Omental fat pad (tissue), 4 donors: ENCODE measurements around the gene ATP6V0A4. TPM values are rescaled to one million over a fixed set of nuclear protein-coding genes. Genes with fewer than 3 reads are reported as not detected.

Experiments
- ATAC-seq: fragments of 150-250 bp; one replicate; pipeline ENCODE4 v1.9.1; 2016; ENCODE audit warnings: mild to moderate bottlenecking, moderate library complexity; ENCODE audit not compliant: low FRiP score
- DNase-seq: peaks from one replicate; pipeline ENCODE4 v3.0.0-alpha.2; 2019; ENCODE audit warnings: low spot score
- total RNA-seq, 4 donors: library from RNA; depleted of rRNA; stranded (reverse); fragments of >200 nt; gene quantifications; one replicate each; pipeline ENCODE4 v1.1.0, GENCODE V29; 2016
- TF ChIP-seq, protein P1 (sequence below), 3 donors: fragments of 450-650 bp; IDR thresholded peaks; one replicate each; pipeline ENCODE4 v1.5.1; 2016 to 2017; ENCODE audit warnings: antibody characterized with exemption in 3 of 3, mild to moderate bottlenecking in 3 of 3, moderate library complexity in 2 of 3

The ATP6V0A4 gene
- total RNA-seq, 4 donors from 2014 or later = not detected

DNA sequence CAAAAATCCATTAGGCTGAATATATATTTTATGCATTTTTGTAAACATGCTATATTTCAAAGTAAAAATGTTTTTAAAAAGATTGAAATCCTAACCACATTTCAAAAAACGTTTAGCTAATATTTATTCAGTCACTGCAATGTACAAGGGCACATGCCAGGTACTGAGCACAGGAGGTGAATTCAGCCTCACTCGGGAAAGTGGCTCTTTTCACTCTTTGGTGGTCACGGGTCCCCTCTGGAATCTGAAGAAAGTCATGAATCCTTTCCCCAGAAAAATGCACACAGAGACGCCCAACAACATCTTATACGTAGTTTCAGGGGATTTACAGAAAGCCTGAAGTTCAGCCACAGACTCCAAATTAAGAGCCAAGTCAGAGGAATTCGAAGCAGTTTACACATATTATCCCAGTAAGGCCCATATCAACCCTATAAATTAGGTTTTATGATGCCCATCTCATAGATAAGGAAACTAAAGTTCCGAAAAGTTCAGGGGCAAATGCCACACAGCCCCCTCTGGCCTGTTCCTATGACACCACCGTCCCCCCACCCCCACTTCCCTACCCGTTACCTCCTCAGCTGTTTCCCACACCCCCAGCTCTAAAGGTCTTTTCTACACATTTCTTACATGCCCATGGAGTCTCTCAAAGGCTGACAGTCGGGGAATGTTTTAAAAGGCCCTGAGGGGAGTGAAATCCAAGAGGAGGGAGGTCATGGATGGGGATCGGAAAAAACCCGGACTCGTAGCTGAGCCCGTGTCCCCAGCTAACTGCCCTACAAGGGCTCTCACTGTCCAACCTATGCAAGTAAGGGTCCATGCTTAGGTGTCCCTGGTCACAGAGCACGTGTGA, 87.2 kb downstream of the ATP6V0A4 start:
- TF ChIP-seq, protein P1, sequence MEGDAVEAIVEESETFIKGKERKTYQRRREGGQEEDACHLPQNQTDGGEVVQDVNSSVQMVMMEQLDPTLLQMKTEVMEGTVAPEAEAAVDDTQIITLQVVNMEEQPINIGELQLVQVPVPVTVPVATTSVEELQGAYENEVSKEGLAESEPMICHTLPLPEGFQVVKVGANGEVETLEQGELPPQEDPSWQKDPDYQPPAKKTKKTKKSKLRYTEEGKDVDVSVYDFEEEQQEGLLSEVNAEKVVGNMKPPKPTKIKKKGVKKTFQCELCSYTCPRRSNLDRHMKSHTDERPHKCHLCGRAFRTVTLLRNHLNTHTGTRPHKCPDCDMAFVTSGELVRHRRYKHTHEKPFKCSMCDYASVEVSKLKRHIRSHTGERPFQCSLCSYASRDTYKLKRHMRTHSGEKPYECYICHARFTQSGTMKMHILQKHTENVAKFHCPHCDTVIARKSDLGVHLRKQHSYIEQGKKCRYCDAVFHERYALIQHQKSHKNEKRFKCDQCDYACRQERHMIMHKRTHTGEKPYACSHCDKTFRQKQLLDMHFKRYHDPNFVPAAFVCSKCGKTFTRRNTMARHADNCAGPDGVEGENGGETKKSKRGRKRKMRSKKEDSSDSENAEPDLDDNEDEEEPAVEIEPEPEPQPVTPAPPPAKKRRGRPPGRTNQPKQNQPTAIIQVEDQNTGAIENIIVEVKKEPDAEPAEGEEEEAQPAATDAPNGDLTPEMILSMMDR (IDR thresholded peaks at IDR 0.05) = no peak
- DNase-seq (no peak), ATAC-seq (no peak)

DNA sequence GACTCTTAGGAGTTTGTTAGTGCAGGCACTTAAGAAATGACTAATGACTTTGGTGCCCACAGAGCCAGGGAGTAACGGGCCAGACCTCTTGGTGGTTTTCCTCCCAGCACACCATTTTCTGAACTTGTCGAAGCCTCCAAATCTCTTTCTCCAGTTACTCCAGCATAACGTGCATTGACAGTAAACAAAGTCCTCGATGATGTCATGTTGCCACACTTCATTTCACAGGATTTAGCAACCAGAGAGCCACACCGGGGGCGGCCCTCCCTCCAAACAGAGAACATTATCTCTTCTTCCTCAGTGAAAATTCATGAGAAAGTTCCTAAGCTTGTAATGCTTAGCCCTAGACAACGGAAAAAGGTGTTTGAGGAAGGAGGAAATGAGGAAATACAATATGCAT, 92.8 kb downstream of the ATP6V0A4 start:
- TF ChIP-seq, protein P1 (IDR thresholded peaks at IDR 0.05) = no peak
- no peak for ATAC-seq
- DNase-seq = no peak

DNA sequence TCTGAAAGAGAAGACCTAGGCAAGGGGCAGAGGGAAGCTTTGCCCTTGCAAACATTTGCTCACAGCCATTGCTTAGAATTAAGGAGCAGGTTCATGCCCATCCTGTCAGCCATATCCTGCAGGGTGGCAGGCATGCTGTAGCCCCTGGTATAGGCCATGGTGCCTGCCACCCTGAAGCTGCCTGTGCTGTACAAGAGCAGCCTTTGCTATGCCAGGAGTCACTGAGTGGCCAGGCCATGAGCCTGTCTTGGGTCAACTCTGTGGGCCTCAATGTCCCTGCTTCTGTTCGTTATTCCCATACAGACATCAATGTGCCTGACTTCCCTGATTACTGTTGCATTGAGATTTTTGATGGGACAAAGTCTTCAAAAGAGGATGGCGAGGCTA, 96.5 kb downstream of the ATP6V0A4 start:
- DNase-seq = no peak
- ATAC-seq = no peak
- TF ChIP-seq, protein P1 (IDR thresholded peaks at IDR 0.05) = no peak

DNA sequence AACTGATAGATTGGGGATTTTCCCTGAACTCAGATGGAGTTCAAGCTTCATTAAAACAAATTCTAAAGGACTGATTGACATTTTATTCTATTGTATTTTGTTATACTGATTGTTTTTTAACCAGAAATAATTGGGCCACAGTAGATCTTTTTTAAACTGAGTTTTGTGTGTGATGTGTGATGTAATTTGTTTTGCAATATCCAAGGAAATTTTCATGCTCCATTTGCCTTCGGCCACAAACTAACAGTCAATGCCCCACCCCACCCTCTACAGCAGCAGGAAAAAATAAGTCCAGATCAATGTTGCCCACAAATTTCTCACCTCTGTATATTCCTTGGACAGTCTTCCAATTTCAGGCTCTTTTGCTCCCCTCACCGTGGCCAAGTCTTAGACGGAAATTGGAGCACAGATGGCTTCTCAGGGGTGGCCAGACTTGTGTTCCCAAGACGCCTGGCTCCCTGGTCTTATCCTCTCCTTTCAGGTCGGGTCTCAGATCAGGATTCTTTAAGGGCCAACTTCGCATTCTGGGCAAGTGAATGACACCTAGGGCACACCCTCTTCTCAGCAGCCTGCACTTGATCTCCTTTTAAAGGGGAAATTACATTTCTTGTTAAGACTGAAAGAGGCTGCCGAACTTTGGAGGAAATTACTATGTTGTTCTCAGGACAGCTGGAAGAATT, 97.0 kb downstream of the ATP6V0A4 start, which contains the start of gene SVOPL:
TSS of gene SVOPL (minus strand) at position 506 of the 680 bp plus-strand sequence. CDS start 22,317 bp downstream, outside the sequence.
- no peak for ATAC-seq
- TF ChIP-seq, protein P1 (IDR thresholded peaks at IDR 0.05) = no peak
- DNase-seq = no peak

DNA sequence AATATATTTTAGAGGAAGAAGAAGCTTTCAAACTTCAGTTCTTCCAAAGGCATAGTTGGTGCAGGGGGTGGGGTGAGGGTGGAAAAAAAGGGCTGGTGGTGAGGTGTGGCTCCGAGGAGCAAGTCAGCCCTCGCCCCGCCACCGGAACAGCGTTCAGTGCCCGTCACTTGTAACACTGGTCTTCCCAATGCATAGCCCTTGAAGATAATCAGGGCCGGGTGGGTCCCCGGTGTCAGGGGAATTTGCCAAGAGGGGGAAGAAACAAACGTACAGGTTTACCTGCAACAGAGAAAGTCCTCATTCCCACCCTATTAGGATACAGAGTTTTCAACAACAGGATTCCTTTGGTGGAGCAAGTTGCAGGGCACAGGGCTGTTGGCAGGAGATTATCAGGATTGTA, 98.3 kb downstream of the ATP6V0A4 start:
- ATAC-seq = no peak
- DNase-seq = no peak
- TF ChIP-seq, protein P1 (IDR thresholded peaks at IDR 0.05) = no peak

DNA sequence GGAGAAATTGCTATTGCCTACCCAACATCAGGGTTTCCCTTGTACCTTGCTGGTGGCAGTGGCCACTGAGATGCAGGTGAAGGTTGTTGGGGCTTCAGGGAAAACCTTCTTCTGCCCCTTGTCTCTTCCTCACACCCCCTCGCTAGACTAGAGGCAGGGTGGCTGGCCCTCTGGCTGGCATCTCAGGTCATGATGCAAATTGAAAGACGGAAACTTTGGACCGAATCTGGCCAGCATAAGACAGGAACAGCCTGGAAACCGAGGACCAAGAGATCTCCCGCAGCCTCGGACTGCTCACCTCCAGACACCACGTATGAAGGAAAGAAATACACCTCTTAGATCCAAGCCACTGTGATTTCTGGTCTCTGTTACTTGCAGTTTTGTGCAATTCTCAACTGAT, 99.7 kb downstream of the ATP6V0A4 start:
- ATAC-seq (no peak), DNase-seq (no peak)
- TF ChIP-seq, protein P1 (IDR thresholded peaks at IDR 0.05) = no peak
